GM12874 (cell line): ENCODE results near the gene ATP6V0A1.

Source experiments
- CTCF ChIP-seq: IDR thresholded peaks from 2 replicates; pipeline ENCODE4 v1.5.1; 2011; ENCODE audit warnings: low read depth, mild to moderate bottlenecking, control low read depth, low read length, moderate library complexity; ENCODE audit not compliant: insufficient read depth

Gene ATP6V0A1

DNA sequence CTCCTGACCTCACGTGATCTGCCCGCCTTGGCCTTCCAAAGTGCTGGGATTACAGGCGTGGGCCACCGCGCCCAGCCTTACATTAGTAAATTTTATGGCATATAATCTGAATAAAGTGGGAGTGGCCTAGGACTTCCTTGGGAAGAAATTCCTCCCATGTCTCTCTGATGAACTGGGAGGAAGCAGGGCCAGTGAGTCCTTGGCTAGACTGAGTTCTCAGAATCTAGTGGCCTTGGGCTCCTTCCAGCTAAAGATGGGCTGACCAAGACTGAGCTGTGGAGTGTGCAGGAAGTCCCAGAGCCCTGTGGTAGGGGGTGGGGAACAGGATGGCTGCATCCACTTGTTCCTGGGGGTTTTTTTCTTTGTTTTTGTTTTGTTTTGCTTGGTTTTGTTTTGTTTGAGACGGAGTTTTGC, 67.4 kb downstream of the ATP6V0A1 start:
- no peak for TF ChIP-seq CTCF

GRCh38 chr17:42527932-42528331, 69.3 kb downstream of the ATP6V0A1 start:
- no peak for TF ChIP-seq CTCF

- no peak for TF ChIP-seq CTCF
Measured at GRCh38 chr17:42529061-42529460, 70.4 kb downstream of the ATP6V0A1 start.

GRCh38 chr17:42530952-42531454, 72.3 kb downstream of the ATP6V0A1 start:
- TF ChIP-seq CTCF, result no peak

DNA sequence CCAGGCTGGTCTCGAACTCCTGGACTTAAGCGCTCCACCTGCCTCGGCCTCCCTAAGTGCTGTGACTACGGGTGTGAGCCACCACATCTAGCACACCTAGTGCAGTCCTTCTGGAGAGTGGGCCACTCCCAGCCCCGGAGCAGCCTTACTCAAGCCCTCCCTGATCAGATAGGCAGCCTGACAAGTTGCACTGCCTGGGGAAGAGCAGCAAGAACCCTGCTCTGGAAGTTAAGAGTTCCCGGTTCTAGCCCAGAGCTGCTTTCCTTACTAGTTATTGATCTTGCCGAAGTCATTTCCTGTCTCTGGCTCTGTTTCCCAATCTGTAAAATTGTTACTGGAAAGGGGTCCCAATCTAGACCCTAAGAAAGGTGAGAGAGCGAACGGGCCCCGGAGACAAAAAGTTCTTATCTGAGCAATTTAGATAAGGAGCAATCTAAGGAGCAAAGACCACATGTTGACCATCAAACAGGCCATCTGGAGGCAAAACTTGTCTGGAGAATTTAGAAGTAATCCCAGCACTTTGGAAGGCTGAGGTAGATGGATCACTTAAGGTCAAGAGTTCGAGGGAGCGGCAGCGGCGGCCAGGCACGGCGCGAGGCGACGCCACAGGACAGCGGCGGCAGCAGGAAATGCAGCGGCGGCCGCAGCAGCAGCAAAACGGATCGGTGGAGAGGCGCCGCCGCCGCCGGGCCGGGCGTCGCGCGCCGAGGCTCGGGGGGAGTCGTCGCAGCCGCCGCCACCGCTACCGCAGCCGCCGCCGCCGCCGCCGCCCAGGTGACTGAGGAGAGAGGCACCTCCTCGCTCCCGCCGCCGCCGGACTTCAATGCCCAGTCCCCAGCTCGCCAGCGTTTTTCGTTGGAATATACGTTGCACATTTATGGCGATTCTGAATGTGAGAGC, 73.0 kb downstream of the ATP6V0A1 start:
- peak; percentile 57 for TF ChIP-seq CTCF

DNA sequence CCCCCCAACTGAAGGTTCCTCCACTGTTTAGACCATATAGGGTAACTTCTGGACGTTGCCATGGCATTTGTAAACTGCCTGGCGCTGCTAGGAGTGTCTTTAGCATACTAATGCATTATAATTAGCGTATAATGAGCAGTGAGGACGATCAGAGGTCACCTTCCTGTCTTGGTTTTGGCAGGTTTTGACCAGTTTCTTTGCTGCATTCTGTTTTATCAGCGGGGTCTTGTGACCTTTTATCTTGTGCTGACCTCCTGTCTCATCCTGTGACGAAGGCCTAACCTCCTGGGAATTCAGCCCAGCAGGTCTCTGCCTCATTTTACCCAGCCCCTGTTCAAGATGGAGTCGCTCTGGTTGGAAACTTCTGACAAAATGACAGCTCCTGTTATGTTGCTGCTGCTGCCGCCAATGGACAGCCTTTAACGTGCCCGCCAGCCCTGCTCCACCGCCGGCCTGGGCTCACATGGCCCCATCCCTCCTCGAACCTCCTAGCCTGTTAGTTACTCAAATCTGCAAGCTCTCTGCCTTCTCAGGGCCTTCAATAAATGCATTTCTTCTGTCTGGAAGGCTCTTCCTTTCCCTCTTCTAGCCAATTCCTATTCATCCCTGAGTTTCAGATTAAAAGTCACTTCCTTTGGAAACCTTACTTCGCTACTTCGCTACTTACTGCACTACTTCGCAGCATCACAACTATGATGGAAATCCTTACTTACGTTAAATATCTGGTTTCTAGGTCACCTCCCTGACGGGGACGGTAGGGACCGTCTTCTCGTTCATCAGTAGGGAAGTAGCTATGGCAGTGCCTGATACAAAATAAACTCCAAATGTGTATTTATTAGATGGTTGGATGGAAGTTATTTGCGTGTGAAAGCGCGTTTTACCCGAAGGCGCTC, 76.7 kb downstream of the ATP6V0A1 start:
- TF ChIP-seq CTCF, result no peak

- no peak for TF ChIP-seq CTCF
Measured at GRCh38 chr17:42536048-42536371, 77.3 kb downstream of the ATP6V0A1 start, which contains the start of gene NAGLU. TSS of gene NAGLU (plus strand) at chr17:42536241. CDS start at chr17:42536273, 32 bp downstream.
